SJSA1 (cell line): ENCODE measurements around the gene CCDC158. TPM values are rescaled to one million over a fixed set of nuclear protein-coding genes. Genes with fewer than 3 reads are reported as not detected.
"Not testable (repeated sequence)": the region's sequence is repeated elsewhere in the genome, so short reads cannot be mapped to it uniquely, and the experiment has no call there.

Experiments used
- DNase-seq, 2 experiments: peaks; one replicate each; pipeline ENCODE4 v3.0.0-alpha.2; 2015 to 2020; ENCODE audit warnings: low spot score in 2 of 2, low read depth in 1 of 2
- H3K27ac ChIP-seq: fragments of 250-450 bp; sonication (Bioruptor Pico); 2 replicates; pipeline ENCODE4 v1.5.1; 2020; ENCODE audit warnings: mild to moderate bottlenecking, moderate library complexity
- H3K27me3 ChIP-seq: fragments of 250-450 bp; sonication (Bioruptor Pico); replicated peaks from 2 replicates; pipeline ENCODE4 v1.5.1; 2020; ENCODE audit warnings: mild to moderate bottlenecking, moderate library complexity
- H3K36me3 ChIP-seq: fragments of 250-450 bp; sonication (Bioruptor Pico); 2 replicates; pipeline ENCODE4 v1.5.1; 2020; ENCODE audit warnings: mild to moderate bottlenecking
- H3K4me1 ChIP-seq: fragments of 250-450 bp; sonication (Bioruptor Pico); replicated peaks from 2 replicates; pipeline ENCODE4 v1.6.1; 2021; ENCODE audit warnings: mild to moderate bottlenecking
- H3K4me3 ChIP-seq: fragments of 250-450 bp; sonication (Bioruptor Pico); 2 replicates; pipeline ENCODE4 v1.5.1; 2020; ENCODE audit warnings: mild to moderate bottlenecking
- H3K9me3 ChIP-seq: fragments of 250-450 bp; sonication (Bioruptor Pico); replicated peaks from 2 replicates; pipeline ENCODE4 v1.5.1; 2020; ENCODE audit warnings: mild to moderate bottlenecking
- total RNA-seq: library from RNA; depleted of rRNA; stranded (reverse); fragments of >200 nt; shearing (Covaris generic); gene quantifications from 2 replicates; pipeline ENCODE4 v1.2.3, GENCODE V29; 2014; rRNA removed

CCDC158 gene
- total RNA-seq: 0.53 TPM in 1 of 2 replicates, not detected in the other

- H3K27me3 ChIP-seq: no peaks in the 10 kb centered on the region
- DNase-seq: no peak
- peaks cover 12% of the 10 kb centered on the region for H3K4me1 ChIP-seq
- no peak within 1 kb of the TSS for H3K27ac ChIP-seq
- H3K36me3 ChIP-seq: no peaks in the 10 kb centered on the region
- peak within 1 kb of the TSS; percentile 44 for H3K4me3 ChIP-seq
- no peaks in the 10 kb centered on the region for H3K9me3 ChIP-seq
These were observed at the start of gene CCDC158 for GRCh38 chr4:76420762-76421581. CCDC158 (minus strand) TSS chr4:76421141; CDS start chr4:76403207, 17,934 bp downstream.

DNA sequence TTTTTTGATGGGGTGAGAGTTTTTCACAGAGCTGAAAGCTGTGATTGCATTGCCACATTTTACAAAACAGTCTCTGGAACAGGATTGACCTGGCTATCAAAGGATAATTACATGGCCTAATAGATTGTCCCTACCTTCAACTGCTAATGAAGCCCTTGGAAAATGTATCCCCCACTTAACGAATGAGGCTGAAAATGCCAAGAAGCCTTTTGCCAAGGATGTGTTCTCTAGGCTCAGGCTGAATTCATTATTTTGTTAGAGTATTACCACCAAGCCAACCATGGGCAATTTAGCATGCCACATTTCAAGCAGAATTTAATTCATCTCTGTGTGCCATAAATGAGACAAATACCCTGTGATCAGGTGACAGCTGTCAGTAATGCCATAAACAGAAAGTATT is 49.6 kb upstream of the CCDC158 start:
- Histone ChIP-seq H3K4me3 (no peak overlapping the region), H3K27ac (no peak overlapping the region)

DNA sequence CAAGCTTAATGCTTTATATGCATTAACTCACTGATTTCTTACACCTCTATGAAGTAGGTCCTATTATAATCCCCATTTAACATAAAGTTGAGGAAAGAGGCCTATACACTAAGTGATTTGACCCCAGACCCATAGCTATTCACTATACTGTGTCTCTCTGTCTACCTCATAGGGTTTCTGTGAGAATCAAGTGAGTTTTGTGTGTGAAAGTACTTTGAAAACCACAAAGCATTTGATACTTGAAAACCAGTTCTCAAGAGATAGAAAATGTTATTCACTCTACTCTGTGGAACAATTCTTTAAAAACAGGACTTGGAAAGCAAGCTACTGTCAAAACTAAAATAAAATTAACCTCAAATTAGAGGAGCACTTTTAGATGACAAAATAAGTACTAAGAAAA is 49.1 kb upstream of the CCDC158 start:
- DNase-seq: no peak
- Histone ChIP-seq H3K4me1 (peaks cover 6% of the 10 kb centered on the region; the same call in 1 of the 2 replicates), H3K36me3 (no peaks in the 10 kb centered on the region), H3K27ac (no peak overlapping the region), H3K9me3 (no peaks in the 10 kb centered on the region), H3K27me3 (no peaks in the 10 kb centered on the region), H3K4me3 (no peak overlapping the region)

More for the DNA sequence above, 49.6 kb upstream of the CCDC158 start:
- no peaks in the 10 kb centered on the region for H3K27me3 ChIP-seq
- DNase-seq: no peak
- H3K9me3 ChIP-seq: no peaks in the 10 kb centered on the region
- H3K36me3 ChIP-seq: no peaks in the 10 kb centered on the region
- peaks cover 6% of the 10 kb centered on the region; the same call in 1 of the 2 replicates for H3K4me1 ChIP-seq

DNA sequence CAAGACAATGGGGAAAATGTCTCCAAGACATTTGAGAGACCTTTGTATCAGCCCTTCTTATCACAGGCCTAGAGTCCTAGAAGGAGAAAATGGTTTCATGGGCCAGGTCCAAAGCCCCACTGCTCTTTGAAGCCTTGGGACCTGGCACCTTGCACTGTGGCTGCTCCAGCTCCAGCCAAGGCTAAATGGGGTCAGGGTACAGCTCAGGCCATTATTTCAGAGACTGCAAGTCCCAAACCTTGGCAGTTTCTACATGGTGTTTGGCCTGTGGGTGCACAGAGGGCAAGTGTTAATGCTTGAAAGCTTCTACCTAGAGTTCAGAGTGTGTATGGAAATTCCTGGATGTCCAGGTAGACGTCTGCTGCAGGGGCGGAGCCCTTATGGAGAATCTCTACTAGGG is 42.6 kb upstream of the CCDC158 start:
- H3K27ac ChIP-seq: no peak overlapping the region
- no peaks in the 10 kb centered on the region for H3K36me3 ChIP-seq
- no peak overlapping the region for H3K4me3 ChIP-seq
- no peak for DNase-seq
- no peaks in the 10 kb centered on the region for H3K27me3 ChIP-seq
- peaks cover 3% of the 10 kb centered on the region; the same call in 1 of the 2 replicates for H3K9me3 ChIP-seq
- H3K4me1 ChIP-seq: peaks cover 23% of the 10 kb centered on the region

DNA sequence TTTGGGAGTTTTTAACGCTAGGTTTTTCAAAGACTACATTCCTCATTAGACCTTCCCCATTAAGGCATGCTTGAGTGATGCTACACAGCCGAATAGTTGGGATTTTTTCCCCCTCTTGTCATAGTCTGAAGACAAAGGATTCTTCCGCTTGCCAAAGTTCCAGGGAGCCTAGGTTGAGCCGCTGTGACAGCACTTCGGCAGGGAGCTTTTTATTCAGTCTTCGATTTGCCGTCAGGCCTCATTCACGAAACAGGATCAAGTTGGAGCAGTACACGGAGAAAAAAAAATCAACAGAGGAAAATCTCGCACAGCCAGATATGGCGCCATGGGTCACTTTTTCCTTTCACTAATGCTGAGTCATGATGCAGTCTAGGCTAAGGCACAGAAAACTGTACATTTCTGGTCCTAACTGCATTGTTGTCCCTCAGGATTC is 38.4 kb upstream of the CCDC158 start:
- peak; percentile 93 to 96 for DNase-seq
- Histone ChIP-seq H3K27me3 (no peaks in the 10 kb centered on the region), H3K4me3 (peak overlapping the region; percentile 6; the same call in 1 of the 2 replicates), H3K36me3 (no peaks in the 10 kb centered on the region), H3K4me1 (peaks cover 34% of the 10 kb centered on the region), H3K27ac (peak overlapping the region; percentile 100), H3K9me3 (peaks cover 3% of the 10 kb centered on the region; the same call in 1 of the 2 replicates)

DNA sequence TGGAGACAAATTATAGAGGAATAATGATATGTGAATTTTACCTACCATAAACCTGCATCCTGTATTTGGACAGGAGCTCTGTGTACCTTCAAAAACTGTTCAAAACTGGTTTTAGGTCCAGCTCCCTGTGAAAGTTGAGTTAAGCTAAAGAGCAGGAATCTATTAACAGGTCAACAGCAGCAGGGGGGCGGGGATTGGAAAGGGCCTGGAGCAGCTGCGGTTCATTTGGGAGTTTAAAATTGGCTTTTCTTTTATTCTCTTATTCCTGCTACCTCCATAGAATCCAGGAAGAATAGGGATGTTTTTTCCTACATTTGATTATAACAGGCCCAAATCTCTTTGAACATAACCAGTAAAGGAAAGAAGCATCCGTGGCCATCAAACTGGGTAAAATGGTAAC is 37.9 kb upstream of the CCDC158 start:
- no peaks in the 10 kb centered on the region for H3K36me3 ChIP-seq
- peaks cover 3% of the 10 kb centered on the region; the same call in 1 of the 2 replicates for H3K9me3 ChIP-seq
- H3K27me3 ChIP-seq: no peaks in the 10 kb centered on the region
- peak overlapping the region; percentile 100 for H3K27ac ChIP-seq
- DNase-seq: peak; percentile 74 to 89
- H3K4me3 ChIP-seq: no peak overlapping the region
- H3K4me1 ChIP-seq: peaks cover 34% of the 10 kb centered on the region

DNA sequence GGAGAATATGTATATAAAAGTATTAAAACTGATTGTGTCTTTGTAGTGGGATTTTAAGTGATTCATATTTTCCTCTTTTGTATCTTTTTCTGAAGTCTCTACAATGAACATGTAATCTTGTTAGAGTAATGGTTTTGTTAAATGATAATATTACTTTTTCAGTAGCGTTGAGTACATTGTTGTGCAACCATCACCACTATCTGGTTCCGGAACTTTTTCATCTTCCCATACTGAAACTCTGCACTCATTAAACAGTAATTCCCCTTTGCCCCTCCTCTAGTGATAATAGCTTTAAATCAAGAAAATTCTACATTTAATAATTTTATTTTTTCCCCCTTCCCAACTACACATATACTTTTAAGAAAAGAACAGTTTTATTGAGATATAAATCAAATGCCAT is 37.4 kb upstream of the CCDC158 start:
- Histone ChIP-seq H3K9me3 (0 out of 2 replicates have a peak, but pooled peaks cover 3% of the 10 kb centered on the region), H3K4me1 (peaks cover 34% of the 10 kb centered on the region), H3K4me3 (no peak overlapping the region), H3K36me3 (no peaks in the 10 kb centered on the region), H3K27me3 (no peaks in the 10 kb centered on the region), H3K27ac (peak overlapping the region; percentile 100)
- DNase-seq: no peak

GRCh38 chr4:76457885-76458284 is 36.9 kb upstream of the CCDC158 start:
- Histone ChIP-seq H3K27me3 (no peaks in the 10 kb centered on the region), H3K4me3 (no peak overlapping the region), H3K4me1 (peaks cover 34% of the 10 kb centered on the region), H3K36me3 (no peaks in the 10 kb centered on the region), H3K9me3 (0 out of 2 replicates have a peak, but pooled peaks cover 1% of the 10 kb centered on the region), H3K27ac (peak overlapping the region; percentile 100)
- DNase-seq: peak in 1 of 2 experiments; percentile 60

- DNase-seq, H3K27me3 ChIP-seq, H3K9me3 ChIP-seq, H3K36me3 ChIP-seq, H3K27ac ChIP-seq, H3K4me3 ChIP-seq: not testable (repeated sequence)
- H3K4me1 ChIP-seq: peaks cover 29% of the 10 kb centered on the region
These were observed 33.1 kb upstream of the CCDC158 start for GRCh38 chr4:76454073-76454472.

GRCh38 chr4:76453232-76453631 is 32.3 kb upstream of the CCDC158 start:
- Histone ChIP-seq H3K9me3 (no peaks in the 10 kb centered on the region), H3K4me3 (no peak overlapping the region)
- no peak for DNase-seq

DNA sequence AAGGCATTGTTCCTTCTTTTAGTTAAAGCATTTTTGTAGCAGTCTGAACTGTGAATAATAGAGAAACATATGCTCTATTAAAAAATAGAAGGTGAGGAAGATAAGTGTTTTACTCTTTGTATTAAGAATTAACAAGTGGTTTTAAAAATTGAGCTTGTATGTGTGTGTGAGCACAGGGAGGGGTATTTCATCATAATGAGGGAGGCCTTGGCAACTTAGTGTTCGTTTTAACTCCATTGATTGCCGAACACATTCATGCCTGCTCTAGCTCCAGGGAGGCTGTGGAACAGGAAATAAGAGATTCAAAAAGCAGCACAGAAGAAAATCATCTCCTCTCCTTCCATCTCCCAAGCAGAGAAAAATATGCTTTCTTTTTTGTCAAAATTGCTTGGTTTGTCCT is 28.9 kb upstream of the CCDC158 start:
- peaks cover 36% of the 10 kb centered on the region for H3K4me1 ChIP-seq
- peak overlapping the region; percentile 15 for H3K27ac ChIP-seq
- DNase-seq: no peak
- H3K36me3 ChIP-seq: no peaks in the 10 kb centered on the region
- H3K27me3 ChIP-seq: no peaks in the 10 kb centered on the region
- no peak overlapping the region for H3K4me3 ChIP-seq
- no peaks in the 10 kb centered on the region for H3K9me3 ChIP-seq

More at GRCh38 chr4:76453232-76453631, 32.3 kb upstream of the CCDC158 start:
- no peaks in the 10 kb centered on the region for H3K27me3 ChIP-seq
- H3K36me3 ChIP-seq: no peaks in the 10 kb centered on the region
- H3K4me1 ChIP-seq: peaks cover 29% of the 10 kb centered on the region
- H3K27ac ChIP-seq: no peak overlapping the region

GRCh38 chr4:76449362-76449767 is 28.4 kb upstream of the CCDC158 start:
- Histone ChIP-seq H3K4me3 (no peak overlapping the region), H3K27me3 (no peaks in the 10 kb centered on the region), H3K4me1 (peaks cover 36% of the 10 kb centered on the region), H3K36me3 (no peaks in the 10 kb centered on the region), H3K9me3 (no peaks in the 10 kb centered on the region), H3K27ac (peak overlapping the region; percentile 15)
- DNase-seq: peak in 1 of 2 experiments; percentile 57

DNA sequence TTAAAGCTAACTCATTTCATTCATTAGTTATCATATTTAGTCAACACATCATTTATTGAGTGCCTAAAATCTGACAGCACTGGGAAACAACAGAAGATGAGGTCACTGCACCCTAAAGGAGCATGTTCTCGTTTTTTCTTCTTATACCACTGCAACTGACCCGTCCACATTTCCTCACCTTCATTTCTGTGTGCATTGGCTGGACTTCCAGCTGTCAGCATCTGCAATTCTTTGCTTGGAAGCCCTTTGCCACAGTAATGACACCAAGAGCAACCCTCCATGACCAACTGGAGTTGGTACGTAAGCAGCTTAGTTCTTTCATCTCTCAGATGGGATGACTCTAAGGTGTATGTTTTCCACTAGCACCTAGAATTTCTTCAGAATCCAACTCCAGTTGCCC is 27.3 kb upstream of the CCDC158 start:
- H3K27me3 ChIP-seq: no peaks in the 10 kb centered on the region
- H3K4me1 ChIP-seq: peaks cover 36% of the 10 kb centered on the region
- H3K9me3 ChIP-seq: no peaks in the 10 kb centered on the region
- no peak overlapping the region for H3K4me3 ChIP-seq
- H3K36me3 ChIP-seq: no peaks in the 10 kb centered on the region
- no peak overlapping the region for H3K27ac ChIP-seq
- no peak for DNase-seq

- Histone ChIP-seq H3K4me3 (no peak overlapping the region), H3K27ac (peak overlapping the region; percentile 55), H3K27me3 (no peaks in the 10 kb centered on the region), H3K36me3 (no peaks in the 10 kb centered on the region), H3K9me3 (no peaks in the 10 kb centered on the region), H3K4me1 (peaks cover 36% of the 10 kb centered on the region)
- DNase-seq: peak in 1 of 2 experiments; percentile 58
These were observed 26.5 kb upstream of the CCDC158 start for GRCh38 chr4:76447393-76447851.
